H9 (cell line): ENCODE data around the gene TOMT. TPM values are rescaled to one million over a fixed set of nuclear protein-coding genes. Genes with fewer than 3 reads are reported as not detected.

Source experiments
- DNase-seq: peaks from one replicate; pipeline ENCODE4 v3.0.0-alpha.2; 2017
- H2AFZ ChIP-seq: one replicate; pipeline ENCODE4 v1.6.1; 2013; ENCODE audit warnings: mild to moderate bottlenecking, low read length, control low read depth, moderate library complexity
- H2AK5ac ChIP-seq: 2 replicates; pipeline ENCODE4 v1.6.1; 2013; ENCODE audit warnings: low read length, control low read depth, mixed read lengths; ENCODE audit not compliant: insufficient read length
- H2BK120ac ChIP-seq: one replicate; pipeline ENCODE4 v1.6.1; 2013; ENCODE audit warnings: low read depth, mild to moderate bottlenecking, low read length, control low read depth, inconsistent platforms; ENCODE audit not compliant: poor library complexity, severe bottlenecking
- H2BK12ac ChIP-seq: 2 replicates; pipeline ENCODE4 v1.6.1; 2013; ENCODE audit warnings: low read length, control low read depth, mixed read lengths, low read depth; ENCODE audit not compliant: insufficient read length
- H2BK15ac ChIP-seq: 2 replicates; pipeline ENCODE4 v1.6.1; 2013; ENCODE audit warnings: low read depth, low read length, control low read depth
- H2BK20ac ChIP-seq: one replicate; pipeline ENCODE4 v1.6.1; 2013; ENCODE audit warnings: low read depth, mild to moderate bottlenecking, low read length, control low read depth, inconsistent platforms; ENCODE audit not compliant: poor library complexity, severe bottlenecking
- H2BK5ac ChIP-seq: 2 replicates; pipeline ENCODE4 v1.6.1; 2013; ENCODE audit warnings: low read length, control low read depth, mixed read lengths; ENCODE audit not compliant: insufficient read length
- H3K14ac ChIP-seq: 2 replicates; pipeline ENCODE4 v1.6.1; 2013; ENCODE audit warnings: low read length, control low read depth; ENCODE audit not compliant: insufficient read depth
- H3K18ac ChIP-seq: 2 replicates; pipeline ENCODE4 v1.6.1; 2013; ENCODE audit warnings: low read depth, mild to moderate bottlenecking, mixed read lengths, low read length, control low read depth; ENCODE audit not compliant: insufficient read length
- H3K23ac ChIP-seq: 2 replicates; pipeline ENCODE4 v1.6.1; 2013; ENCODE audit warnings: low read length, control low read depth, mixed read lengths, low read depth; ENCODE audit not compliant: insufficient read length
- H3K23me2 ChIP-seq: 2 replicates; pipeline ENCODE4 v1.6.1; 2013; ENCODE audit warnings: low read depth, mild to moderate bottlenecking, mixed read lengths, low read length, control low read depth; ENCODE audit not compliant: insufficient read length, poor library complexity, severe bottlenecking
- H3K27ac ChIP-seq: 2 replicates; pipeline ENCODE4 v1.5.1; 2013; ENCODE audit warnings: low read length, control low read depth, mixed read lengths, low read depth; ENCODE audit not compliant: insufficient read length
- H3K27me3 ChIP-seq: 2 replicates; pipeline ENCODE4 v1.6.1; 2013; ENCODE audit warnings: low read length, control low read depth, inconsistent platforms; ENCODE audit not compliant: insufficient read depth
- H3K4ac ChIP-seq: 2 replicates; pipeline ENCODE4 v1.6.1; 2013; ENCODE audit warnings: low read depth, mild to moderate bottlenecking, control low read depth, inconsistent platforms, low read length, moderate library complexity
- H3K4me1 ChIP-seq: 2 replicates; pipeline ENCODE4 v1.6.1; 2013; ENCODE audit warnings: low read length, control low read depth, inconsistent platforms; ENCODE audit not compliant: insufficient read depth
- H3K4me2 ChIP-seq: 2 replicates; pipeline ENCODE4 v1.6.1; 2013; ENCODE audit warnings: low read length, control low read depth, mixed read lengths; ENCODE audit not compliant: insufficient read length, insufficient read depth
- H3K56ac ChIP-seq: 2 replicates; pipeline ENCODE4 v1.6.1; 2013; ENCODE audit warnings: low read depth, mild to moderate bottlenecking, mixed read lengths, low read length, control low read depth; ENCODE audit not compliant: insufficient read length
- H3K79me1 ChIP-seq: 2 replicates; pipeline ENCODE4 v1.6.1; 2013; ENCODE audit warnings: low read depth, mild to moderate bottlenecking, moderate library complexity, low read length, control low read depth, inconsistent platforms; ENCODE audit not compliant: insufficient read depth, poor library complexity, severe bottlenecking
- H3K79me2 ChIP-seq: 2 replicates; pipeline ENCODE4 v1.6.1; 2013; ENCODE audit warnings: low read length, control low read depth, inconsistent platforms; ENCODE audit not compliant: insufficient read depth
- H3K9ac ChIP-seq: 2 replicates; pipeline ENCODE4 v1.6.1; 2013; ENCODE audit warnings: low read length, control low read depth, mixed read lengths; ENCODE audit not compliant: insufficient read length; ENCODE audit errors: extremely low read depth
- H3K9me3 ChIP-seq: one replicate; pipeline ENCODE4 v1.6.1; 2013; ENCODE audit warnings: low read depth, low read length, inconsistent platforms; ENCODE audit not compliant: control insufficient read depth
- H3T11ph ChIP-seq: one replicate; pipeline ENCODE4 v1.6.1; 2013; ENCODE audit warnings: mild to moderate bottlenecking, low read length, control low read depth, inconsistent platforms
- H4K20me1 ChIP-seq: one replicate; pipeline ENCODE4 v1.6.1; 2013; ENCODE audit not compliant: control insufficient read depth, insufficient read length, insufficient read depth
- H4K5ac ChIP-seq: 2 replicates; pipeline ENCODE4 v1.6.1; 2013; ENCODE audit warnings: low read depth, mild to moderate bottlenecking, mixed read lengths, low read length, control low read depth; ENCODE audit not compliant: insufficient read length
- H4K8ac ChIP-seq: replicated peaks from 2 replicates; pipeline ENCODE4 v1.6.1; 2013; ENCODE audit warnings: low read length, control low read depth, mixed read lengths, low read depth; ENCODE audit not compliant: insufficient read length
- H4K91ac ChIP-seq: 2 replicates; pipeline ENCODE4 v1.6.1; 2013; ENCODE audit warnings: low read depth, mild to moderate bottlenecking, moderate library complexity, mixed read lengths, low read length, control low read depth; ENCODE audit not compliant: insufficient read length
- H3K27ac Mint-ChIP-seq, 3 experiments: 2 replicates in 2 of 3; 3 replicates in 1 of 3; pipeline ENCODE4 v1.8.0; 2020 to 2021; ENCODE audit warnings: mixed read lengths in 3 of 3, mild to moderate bottlenecking in 1 of 3, moderate library complexity in 1 of 3
- H3K27me3 Mint-ChIP-seq: 2 replicates; pipeline ENCODE4 v1.8.0; 2021; ENCODE audit warnings: low read depth, mild to moderate bottlenecking, moderate library complexity, mixed read lengths
- H3K36me3 Mint-ChIP-seq, 3 experiments: 2 replicates in 2 of 3; 3 replicates in 1 of 3; pipeline ENCODE4 v1.8.0; 2020 to 2021; ENCODE audit warnings: low read depth in 3 of 3, mixed read lengths in 3 of 3; ENCODE audit not compliant: insufficient read depth in 1 of 3
- H3K4me1 Mint-ChIP-seq, 2 experiments: 2 replicates each; pipeline ENCODE4 v1.8.0; 2020; ENCODE audit warnings: mixed read lengths in 2 of 2
- H3K4me3 Mint-ChIP-seq, 2 experiments: 2 replicates in 1 of 2; 3 replicates in 1 of 2; pipeline ENCODE4 v1.8.0; 2020 to 2021; ENCODE audit warnings: mild to moderate bottlenecking in 2 of 2, mixed read lengths in 2 of 2, moderate library complexity in 1 of 2
- H3K9me3 Mint-ChIP-seq, 2 experiments: 2 replicates in 1 of 2; 3 replicates in 1 of 2; pipeline ENCODE4 v1.8.0; 2020; ENCODE audit warnings: mild to moderate bottlenecking in 2 of 2, mixed read lengths in 2 of 2, moderate library complexity in 1 of 2
- total RNA-seq: library from RNA; stranded (reverse); gene quantifications from 2 replicates; pipeline ENCODE4 v1.2.1, GENCODE V29; 2021
- TF ChIP-seq, protein P1 (sequence below): fragments of 200-600 bp; sonication (generic); conservative IDR thresholded peaks from 3 replicates; pipeline ENCODE4 v1.8.0; 2021; ENCODE audit warnings: antibody characterized with exemption, mild to moderate bottlenecking

The TOMT gene
- total RNA-seq, 1 experiment from 2014 or later, result not detected

GRCh38 chr11:72069200-72069599, 36.5 kb upstream of the TOMT start:
- H3K4me1 ChIP-seq, result peaks cover 5% of the 10 kb centered on the region; the same call in 1 of the 2 replicates
- no peak overlapping the region for H3K56ac ChIP-seq
- no peak overlapping the region for H3K4ac ChIP-seq
- no peaks in the 10 kb centered on the region for H3K27me3 ChIP-seq
- H3K4me2 ChIP-seq, result no peak overlapping the region
- no peak overlapping the region for H2BK120ac ChIP-seq
- H3K79me1 ChIP-seq, result peaks cover 4% of the 10 kb centered on the region
- no peak overlapping the region for H2AFZ ChIP-seq
- Mint-ChIP-seq H3K9me3 (no peaks in the 10 kb centered on the region), H3K4me3 (no peak overlapping the region), H3K27me3 (no peaks in the 10 kb centered on the region), H3K27ac (peak overlapping the region in 2 of 3 experiments; percentile 21 to 36; a peak in 2 of 7 replicates), H3K4me1 (peaks cover 36 to 44% of the 10 kb centered on the region in 2 experiments), H3K36me3 (peaks cover 1 to 23% (median 18%) of the 10 kb centered on the region in 3 experiments; a peak in 6 of 7 replicates)
- no peak for DNase-seq
- H2BK12ac ChIP-seq, result no peak overlapping the region
- H3T11ph ChIP-seq, result no peak overlapping the region
- no peak overlapping the region for H3K18ac ChIP-seq
- no peak overlapping the region for H3K9ac ChIP-seq
- peaks cover 2% of the 10 kb centered on the region; the same call in 1 of the 2 replicates for H3K79me2 ChIP-seq
- no peak overlapping the region for H4K91ac ChIP-seq
- no peak overlapping the region for H3K23ac ChIP-seq
- no peak overlapping the region for H2BK15ac ChIP-seq
- no peak overlapping the region for H3K27ac ChIP-seq
- H3K14ac ChIP-seq, result no peak overlapping the region
- H3K9me3 ChIP-seq, result no peaks in the 10 kb centered on the region
- H4K20me1 ChIP-seq, result no peaks in the 10 kb centered on the region
- H2BK20ac ChIP-seq, result no peak overlapping the region
- H3K23me2 ChIP-seq, result no peaks in the 10 kb centered on the region
- no peak overlapping the region for H4K8ac ChIP-seq
- H4K5ac ChIP-seq, result no peak overlapping the region
- H2AK5ac ChIP-seq, result no peak overlapping the region
- TF ChIP-seq, protein P1, sequence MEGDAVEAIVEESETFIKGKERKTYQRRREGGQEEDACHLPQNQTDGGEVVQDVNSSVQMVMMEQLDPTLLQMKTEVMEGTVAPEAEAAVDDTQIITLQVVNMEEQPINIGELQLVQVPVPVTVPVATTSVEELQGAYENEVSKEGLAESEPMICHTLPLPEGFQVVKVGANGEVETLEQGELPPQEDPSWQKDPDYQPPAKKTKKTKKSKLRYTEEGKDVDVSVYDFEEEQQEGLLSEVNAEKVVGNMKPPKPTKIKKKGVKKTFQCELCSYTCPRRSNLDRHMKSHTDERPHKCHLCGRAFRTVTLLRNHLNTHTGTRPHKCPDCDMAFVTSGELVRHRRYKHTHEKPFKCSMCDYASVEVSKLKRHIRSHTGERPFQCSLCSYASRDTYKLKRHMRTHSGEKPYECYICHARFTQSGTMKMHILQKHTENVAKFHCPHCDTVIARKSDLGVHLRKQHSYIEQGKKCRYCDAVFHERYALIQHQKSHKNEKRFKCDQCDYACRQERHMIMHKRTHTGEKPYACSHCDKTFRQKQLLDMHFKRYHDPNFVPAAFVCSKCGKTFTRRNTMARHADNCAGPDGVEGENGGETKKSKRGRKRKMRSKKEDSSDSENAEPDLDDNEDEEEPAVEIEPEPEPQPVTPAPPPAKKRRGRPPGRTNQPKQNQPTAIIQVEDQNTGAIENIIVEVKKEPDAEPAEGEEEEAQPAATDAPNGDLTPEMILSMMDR, result no peak
- H2BK5ac ChIP-seq, result no peak overlapping the region
